ENCODE results near the gene SPACA9. TPM values are rescaled to one million over a fixed set of nuclear protein-coding genes. Genes with fewer than 3 reads are reported as not detected.

SPACA9 gene
- total RNA-seq, 1 donor from 2014 or later = 0.91 TPM

DNA sequence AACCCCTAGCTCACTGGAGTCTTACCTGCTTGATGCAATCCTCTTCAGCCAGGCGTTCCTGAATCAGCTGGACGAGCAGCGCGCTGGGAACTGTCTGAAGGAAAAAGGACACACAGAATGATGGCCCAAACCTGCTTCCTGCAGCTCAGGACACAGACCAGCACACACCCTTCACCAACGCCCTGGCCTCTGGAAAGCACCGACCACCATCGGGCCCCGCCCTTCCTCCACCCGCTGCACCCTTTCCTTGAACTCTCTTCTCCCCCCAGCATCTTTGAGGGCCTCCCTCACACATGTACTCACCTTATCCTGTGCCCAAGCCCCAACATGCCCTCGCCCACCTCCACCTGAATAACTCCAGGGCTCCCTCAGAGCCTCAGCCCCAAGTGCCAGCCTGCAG, 23.9 kb upstream of the SPACA9 start:
- H3K4me1 Mint-ChIP-seq = peaks cover 14% of the 10 kb centered on the region
- no peaks in the 10 kb centered on the region for H3K9me3 Mint-ChIP-seq
- no peak overlapping the region for H3K27ac Mint-ChIP-seq
- H3K27me3 Mint-ChIP-seq = peaks cover 3% of the 10 kb centered on the region
- intact Hi-C loops (cut with micrococcal nuclease) = loop anchor here (10.0 kb wide), 1 partner anchor 120 kb away; the partner anchor contains the start of gene GFI1B
- no peak overlapping the region for H3K4me3 Mint-ChIP-seq
- H3K36me3 Mint-ChIP-seq (ENCODE audit: low read depth) = no peaks in the 10 kb centered on the region
- DNase-seq = no peak

- intact Hi-C loops (cut with micrococcal nuclease) = loop anchor here (10.0 kb wide), 1 partner anchor 119 kb away; the partner anchor contains the start of gene GFI1B
- Mint-ChIP-seq H3K27ac (no peak overlapping the region), H3K9me3 (no peaks in the 10 kb centered on the region), H3K4me1 (peaks cover 10% of the 10 kb centered on the region), H3K27me3 (peaks cover 3% of the 10 kb centered on the region), H3K36me3 (ENCODE audit: low read depth) (no peaks in the 10 kb centered on the region), H3K4me3 (no peak overlapping the region)
- no peak for DNase-seq
Observed at GRCh38 chr9:132855904-132856303, 22.8 kb upstream of the SPACA9 start.

DNA sequence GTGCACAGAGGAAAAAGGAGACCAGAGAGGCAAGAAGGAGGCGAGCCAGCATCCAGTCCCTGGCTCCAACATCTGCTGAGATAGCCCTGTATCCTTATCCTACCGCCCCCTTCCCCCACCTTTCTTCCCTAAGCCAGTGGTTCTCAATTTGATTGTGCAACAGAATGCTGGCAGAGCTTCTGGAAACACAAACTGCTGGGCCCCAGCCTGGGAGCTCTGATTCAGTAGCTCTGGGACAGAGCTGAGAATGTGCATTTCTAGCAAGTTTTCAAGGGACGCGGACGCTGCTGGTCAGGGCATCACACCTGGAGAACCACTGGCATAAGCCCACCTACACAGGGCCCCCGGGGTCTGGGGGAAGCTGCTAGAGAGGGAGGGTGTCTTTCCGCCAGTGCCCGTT, 21.7 kb upstream of the SPACA9 start:
- H3K36me3 Mint-ChIP-seq (ENCODE audit: low read depth) = no peaks in the 10 kb centered on the region
- H3K4me1 Mint-ChIP-seq = peaks cover 6% of the 10 kb centered on the region
- no peak for DNase-seq
- no peak overlapping the region for H3K27ac Mint-ChIP-seq
- H3K4me3 Mint-ChIP-seq = no peak overlapping the region
- no peaks in the 10 kb centered on the region for H3K9me3 Mint-ChIP-seq
- intact Hi-C loops (cut with micrococcal nuclease) = loop anchor here (10.0 kb wide), 1 partner anchor 118 kb away; the partner anchor contains the start of gene GFI1B
- peaks cover 3% of the 10 kb centered on the region for H3K27me3 Mint-ChIP-seq

GRCh38 chr9:132857616-132858342, 20.9 kb upstream of the SPACA9 start:
- intact Hi-C loops (cut with micrococcal nuclease) = loop anchor here (10.0 kb wide), 1 partner anchor 117 kb away; the partner anchor contains the start of gene GFI1B
- no peak overlapping the region for H3K27ac Mint-ChIP-seq
- DNase-seq = no peak
- no peaks in the 10 kb centered on the region for H3K36me3 Mint-ChIP-seq (ENCODE audit: low read depth)
- H3K4me3 Mint-ChIP-seq = no peak overlapping the region
- peaks cover 8% of the 10 kb centered on the region for H3K4me1 Mint-ChIP-seq
- H3K9me3 Mint-ChIP-seq = no peaks in the 10 kb centered on the region
- H3K27me3 Mint-ChIP-seq = peaks cover 2% of the 10 kb centered on the region

DNA sequence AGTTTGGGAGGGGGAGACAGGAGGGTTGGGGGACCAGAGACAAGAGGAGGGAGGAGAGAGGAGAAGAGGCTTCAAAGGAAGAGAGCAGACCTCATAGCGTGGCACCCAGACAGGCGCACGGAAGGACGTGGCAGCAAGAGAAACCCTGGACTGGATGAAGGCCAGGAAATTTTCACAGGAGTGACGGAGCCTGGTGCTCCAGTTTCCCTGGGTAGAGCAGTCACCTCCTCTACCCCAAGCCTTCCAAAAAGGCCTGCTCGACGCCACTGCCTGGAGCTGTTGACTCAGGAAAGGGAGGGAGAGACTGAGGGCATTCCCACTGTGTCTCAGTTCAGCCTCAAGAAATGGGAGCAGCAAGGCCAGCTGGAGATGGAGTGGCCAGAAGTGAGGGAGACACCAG, 19.9 kb upstream of the SPACA9 start:
- Mint-ChIP-seq H3K27me3 (peaks cover 2% of the 10 kb centered on the region), H3K27ac (no peak overlapping the region), H3K9me3 (no peaks in the 10 kb centered on the region), H3K36me3 (ENCODE audit: low read depth) (no peaks in the 10 kb centered on the region), H3K4me3 (no peak overlapping the region), H3K4me1 (peaks cover 8% of the 10 kb centered on the region)
- no peak for DNase-seq
- intact Hi-C loops (cut with micrococcal nuclease) = loop anchor here (10.0 kb wide), 1 partner anchor 116 kb away; the partner anchor contains the start of gene GFI1B

DNA sequence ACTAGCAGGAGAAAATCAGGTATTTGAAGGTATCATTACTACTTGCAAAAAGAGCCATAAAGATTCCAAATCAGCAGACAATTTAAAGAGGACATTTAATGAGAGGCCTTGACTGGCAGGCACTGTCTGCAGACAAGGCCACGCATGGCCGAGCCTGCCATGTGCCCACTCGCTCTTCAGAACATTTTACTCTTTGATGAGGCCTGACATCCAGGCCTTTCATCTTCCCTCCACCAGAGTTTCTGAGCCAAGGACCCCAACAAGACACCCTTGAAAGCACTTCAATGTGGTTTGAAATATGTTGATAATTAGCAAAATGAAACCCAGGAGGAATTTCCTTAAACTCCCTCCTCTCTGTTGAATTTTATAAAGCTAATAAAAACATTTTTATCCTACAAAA, 17.0 kb upstream of the SPACA9 start:
- no peak overlapping the region for H3K27ac Mint-ChIP-seq

GRCh38 chr9:132862533-132862932, 16.2 kb upstream of the SPACA9 start:
- DNase-seq = no peak

More for the DNA sequence above, 17.0 kb upstream of the SPACA9 start:
- no peaks in the 10 kb centered on the region for H3K36me3 Mint-ChIP-seq (ENCODE audit: low read depth)
- peaks cover 2% of the 10 kb centered on the region for H3K27me3 Mint-ChIP-seq
- H3K4me1 Mint-ChIP-seq = peaks cover 5% of the 10 kb centered on the region
- intact Hi-C loops (cut with micrococcal nuclease) = no loop called here
- no peak for DNase-seq
- H3K4me3 Mint-ChIP-seq = no peak overlapping the region
- H3K9me3 Mint-ChIP-seq = no peaks in the 10 kb centered on the region

GRCh38 chr9:132863096-132863495, 15.6 kb upstream of the SPACA9 start:
- peaks cover 2% of the 10 kb centered on the region for H3K27me3 Mint-ChIP-seq
- H3K9me3 Mint-ChIP-seq = no peaks in the 10 kb centered on the region
- H3K27ac Mint-ChIP-seq = no peak overlapping the region
- no peak overlapping the region for H3K4me3 Mint-ChIP-seq
- intact Hi-C loops (cut with micrococcal nuclease) = no loop called here
- H3K36me3 Mint-ChIP-seq (ENCODE audit: low read depth) = no peaks in the 10 kb centered on the region
- peaks cover 5% of the 10 kb centered on the region for H3K4me1 Mint-ChIP-seq
- DNase-seq = no peak

More at GRCh38 chr9:132862533-132862932, 16.2 kb upstream of the SPACA9 start:
- Mint-ChIP-seq H3K4me1 (peaks cover 5% of the 10 kb centered on the region), H3K27ac (no peak overlapping the region), H3K36me3 (ENCODE audit: low read depth) (no peaks in the 10 kb centered on the region), H3K27me3 (peaks cover 2% of the 10 kb centered on the region), H3K4me3 (no peak overlapping the region), H3K9me3 (no peaks in the 10 kb centered on the region)
- intact Hi-C loops (cut with micrococcal nuclease) = no loop called here

DNA sequence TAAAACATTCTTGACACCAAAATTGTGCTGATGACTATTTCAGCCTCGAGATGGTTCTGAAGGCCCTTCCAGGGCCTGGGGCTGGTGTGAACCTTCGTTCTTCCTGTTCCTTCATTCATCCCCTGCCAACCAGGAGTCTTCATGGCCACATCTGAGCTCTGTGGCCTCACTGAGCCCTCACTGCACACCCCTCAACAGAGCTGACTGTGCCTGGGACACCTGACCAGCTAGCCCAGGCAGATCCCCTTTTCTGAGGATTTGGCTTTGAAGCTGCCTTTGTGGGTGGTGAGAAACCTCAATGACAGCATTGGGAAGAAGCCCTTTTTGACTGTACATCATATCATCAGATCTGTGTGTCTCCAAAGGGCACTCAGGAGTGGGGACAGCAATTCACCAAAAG, 14.4 kb upstream of the SPACA9 start:
- Mint-ChIP-seq H3K27ac (no peak overlapping the region), H3K9me3 (no peaks in the 10 kb centered on the region), H3K4me1 (peaks cover 5% of the 10 kb centered on the region), H3K4me3 (no peak overlapping the region), H3K36me3 (ENCODE audit: low read depth) (no peaks in the 10 kb centered on the region), H3K27me3 (no peaks in the 10 kb centered on the region)
- intact Hi-C loops (cut with micrococcal nuclease) = no loop called here
- no peak for DNase-seq

- H3K27me3 Mint-ChIP-seq = no peaks in the 10 kb centered on the region
- peaks cover 5% of the 10 kb centered on the region for H3K4me1 Mint-ChIP-seq
- intact Hi-C loops (cut with micrococcal nuclease) = no loop called here
- H3K27ac Mint-ChIP-seq = no peak overlapping the region
- no peak for DNase-seq
- no peaks in the 10 kb centered on the region for H3K9me3 Mint-ChIP-seq
- H3K36me3 Mint-ChIP-seq (ENCODE audit: low read depth) = no peaks in the 10 kb centered on the region
- H3K4me3 Mint-ChIP-seq = no peak overlapping the region
Observed at GRCh38 chr9:132864691-132865090, 14.0 kb upstream of the SPACA9 start.

- H3K9me3 Mint-ChIP-seq = no peaks in the 10 kb centered on the region
- no peak for DNase-seq
- H3K4me1 Mint-ChIP-seq = peaks cover 8% of the 10 kb centered on the region
- H3K27me3 Mint-ChIP-seq = no peaks in the 10 kb centered on the region
- H3K4me3 Mint-ChIP-seq = no peak overlapping the region
- H3K36me3 Mint-ChIP-seq (ENCODE audit: low read depth) = no peaks in the 10 kb centered on the region
- intact Hi-C loops (cut with micrococcal nuclease) = no loop called here
- no peak overlapping the region for H3K27ac Mint-ChIP-seq
Observed at GRCh38 chr9:132866898-132867297, 11.8 kb upstream of the SPACA9 start.

GRCh38 chr9:132869266-132869665, 9.4 kb upstream of the SPACA9 start:
- Mint-ChIP-seq H3K4me3 (no peak overlapping the region), H3K9me3 (no peaks in the 10 kb centered on the region), H3K27me3 (no peaks in the 10 kb centered on the region), H3K36me3 (ENCODE audit: low read depth) (no peaks in the 10 kb centered on the region), H3K4me1 (peaks cover 11% of the 10 kb centered on the region), H3K27ac (no peak overlapping the region)
- intact Hi-C loops (cut with micrococcal nuclease) = no loop called here
- no peak for DNase-seq

- H3K4me3 Mint-ChIP-seq = peak overlapping the region; percentile 15
- no peak for DNase-seq
- H3K36me3 Mint-ChIP-seq (ENCODE audit: low read depth) = no peaks in the 10 kb centered on the region
- intact Hi-C loops (cut with micrococcal nuclease) = loop anchor here (10.0 kb wide), 1 partner anchor 271 kb away; no protein-coding TSS in a partner anchor
- H3K4me1 Mint-ChIP-seq = peaks cover 8% of the 10 kb centered on the region
- H3K9me3 Mint-ChIP-seq = no peaks in the 10 kb centered on the region
- peak overlapping the region; percentile 46 for H3K27ac Mint-ChIP-seq
- H3K27me3 Mint-ChIP-seq = peaks cover 5% of the 10 kb centered on the region
Observed at GRCh38 chr9:132873403-132873802, 5.3 kb upstream of the SPACA9 start.

DNA sequence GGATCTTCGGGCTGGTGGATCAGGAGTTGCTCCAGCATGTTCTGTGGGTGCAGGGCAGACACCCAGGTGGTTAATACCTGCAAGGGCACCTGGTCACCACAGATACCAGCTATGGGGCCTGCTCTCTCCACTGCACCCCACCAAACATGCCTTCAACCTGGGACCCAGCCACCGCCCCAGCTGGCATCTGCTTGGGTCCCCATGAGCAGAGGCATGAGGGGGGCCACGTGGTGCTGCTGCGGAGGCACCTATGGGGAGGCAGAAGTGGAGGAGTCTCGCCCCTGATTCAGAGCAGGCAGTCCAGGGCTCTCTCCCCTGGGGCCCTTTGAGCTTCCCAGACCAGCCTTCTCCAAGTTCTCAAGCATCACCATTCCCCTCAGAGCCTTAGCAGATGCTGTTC, 3.5 kb upstream of the SPACA9 start:
- Mint-ChIP-seq H3K36me3 (ENCODE audit: low read depth) (no peaks in the 10 kb centered on the region), H3K4me3 (no peak overlapping the region), H3K27me3 (peaks cover 5% of the 10 kb centered on the region), H3K9me3 (no peaks in the 10 kb centered on the region), H3K4me1 (peaks cover 17% of the 10 kb centered on the region), H3K27ac (no peak overlapping the region)
- no peak for DNase-seq
- intact Hi-C loops (cut with micrococcal nuclease) = loop anchor here (5.0 to 10.0 kb wide), 2 partner anchors 203 to 270 kb away; partner anchors contain the start of gene GTF3C4

All from activated CD4-positive, alpha-beta T cell treated with anti-CD3 and anti-CD28 coated beads, Interleukin-2, amount 10 ng/mL, durations not matched to agents 24 days and 14 days (primary cell).